Uterus (tissue), 4 donors: ENCODE results near the gene C1QB. TPM values are rescaled to one million over a fixed set of nuclear protein-coding genes. Genes with fewer than 3 reads are reported as not detected.

Source experiments
- DNase-seq, 2 donors: peaks; one replicate each; pipeline ENCODE4 v3.0.0-alpha.2; 2019 to 2020
- H3K27ac ChIP-seq, 2 donors: fragments of 200-600 bp; sonication (generic); 1 replicate in 1 of 2; 2 replicates in 1 of 2; pipeline ENCODE4 v1.5.1; 2016 to 2018
- H3K27me3 ChIP-seq, 2 donors: fragments of 200-600 bp; sonication (generic); one replicate each; pipeline ENCODE4 v1.5.1; 2018 to 2019; ENCODE audit warnings: control low read depth in 1 of 2
- H3K36me3 ChIP-seq, 2 donors: fragments of 200-600 bp; sonication (generic); one replicate each; pipeline ENCODE4 v1.5.1; 2019; ENCODE audit warnings: control low read depth in 1 of 2
- H3K4me1 ChIP-seq, 2 donors: fragments of 200-600 bp; sonication (generic); one replicate each; pipeline ENCODE4 v1.5.1; 2018 to 2019; ENCODE audit warnings: control low read depth in 1 of 2
- H3K4me3 ChIP-seq, 2 donors: fragments of 200-600 bp; sonication (generic); 1 replicate in 1 of 2; 2 replicates in 1 of 2; pipeline ENCODE4 v1.5.1; 2018 to 2019; ENCODE audit warnings: mild to moderate bottlenecking in 1 of 2
- H3K9me3 ChIP-seq, 2 donors: fragments of 200-600 bp; sonication (generic); one replicate each; pipeline ENCODE4 v1.5.1; 2019; ENCODE audit warnings: control low read depth in 1 of 2
- CTCF ChIP-seq, 4 experiments: fragments of 200-600 bp in 2 of 4; fragments of 450-650 bp in 2 of 4; sonication (generic) in 2 of 4; IDR thresholded peaks; one replicate each; pipeline ENCODE4 v1.5.1; 2016 to 2019; ENCODE audit warnings: antibody characterized with exemption in 4 of 4, mild to moderate bottlenecking in 2 of 4, moderate library complexity in 1 of 4
- POLR2A ChIP-seq, 2 donors: fragments of 450-650 bp; IDR thresholded peaks; one replicate each; pipeline ENCODE4 v1.6.1; 2016; ENCODE audit warnings: antibody characterized with exemption in 2 of 2, mild to moderate bottlenecking in 1 of 2, moderate library complexity in 1 of 2
- intact Hi-C: fragments of 100-400 bp; cut with DNase I; formaldehyde crosslinking; loops from one replicate; pipeline ENCODE4 v1.15.1; 2023; ENCODE audit warnings: low total_unique reads
- total RNA-seq, 4 donors: library from RNA; depleted of rRNA in 3 of 4; stranded (reverse); fragments of >200 nt in 3 of 4; gene quantifications; one replicate each; pipeline versions ENCODE4 v1.1.0 to v1.2.4, GENCODE V29; 2014 to 2023
- donor health status: DM: yes; HTN: yes; CAD: no.

The C1QB gene
- total RNA-seq, 4 donors from 2014 or later = 22.3 to 183 (median 32.0) TPM

DNA sequence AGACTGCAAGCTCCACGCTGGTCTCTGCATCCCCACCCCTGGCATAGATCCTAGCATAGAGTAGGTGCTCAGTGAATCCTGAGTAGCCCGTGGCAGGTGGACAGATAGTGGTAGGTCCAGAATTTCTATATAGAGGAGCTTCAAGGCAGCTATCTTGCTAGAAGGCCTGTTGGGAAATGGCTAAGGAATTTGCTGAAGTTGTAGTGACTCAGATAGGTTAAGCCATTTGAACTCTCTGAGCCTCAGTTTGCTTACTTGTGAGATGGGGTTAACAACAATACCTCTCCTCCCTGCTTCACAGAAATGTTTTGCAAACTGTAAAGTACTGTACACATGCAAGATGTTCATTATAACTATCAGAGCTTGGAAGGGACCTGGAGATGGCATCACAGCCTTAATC lies 34.2 kb downstream of the C1QB start:
- H3K4me1 ChIP-seq = no peaks in the 10 kb centered on the region
- intact Hi-C loops = no loop called here
- no peak for DNase-seq
- no peaks in the 10 kb centered on the region for H3K27me3 ChIP-seq
- H3K4me3 ChIP-seq = no peak overlapping the region
- H3K27ac ChIP-seq = no peak overlapping the region
- H3K9me3 ChIP-seq = no peaks in the 10 kb centered on the region
- TF ChIP-seq POLR2A (IDR thresholded peaks at IDR 0.05) (no peak), CTCF (IDR thresholded peaks at IDR 0.05) (no peak)
- no peaks in the 10 kb centered on the region for H3K36me3 ChIP-seq

GRCh38 chr1:22688466-22688865 lies 35.4 kb downstream of the C1QB start:
- H3K36me3 ChIP-seq = no peaks in the 10 kb centered on the region
- no peaks in the 10 kb centered on the region for H3K27me3 ChIP-seq
- intact Hi-C loops = no loop called here

DNA sequence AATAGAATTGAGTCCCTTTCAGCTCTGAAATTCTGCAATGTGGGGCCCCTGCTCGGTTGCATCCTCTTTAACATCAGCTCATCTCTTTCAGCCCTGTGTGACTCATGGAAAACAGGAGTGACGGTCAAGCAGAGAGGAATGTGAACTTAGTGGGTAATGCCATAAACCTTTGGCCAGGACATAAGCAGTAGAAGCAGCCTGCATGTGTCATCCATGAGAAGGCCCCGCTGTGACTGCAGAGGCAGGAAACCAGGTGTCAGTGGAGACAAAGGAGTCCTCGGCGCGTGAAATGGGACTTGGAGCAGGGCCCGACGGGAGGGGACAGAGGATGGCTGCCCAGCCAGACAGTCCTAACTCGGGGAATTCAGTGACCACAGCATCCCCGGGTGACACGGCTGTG lies 36.5 kb downstream of the C1QB start:
- intact Hi-C loops = no loop called here
- H3K27me3 ChIP-seq = no peaks in the 10 kb centered on the region
- H3K4me3 ChIP-seq = no peak overlapping the region
- H3K9me3 ChIP-seq = no peaks in the 10 kb centered on the region
- peak in 1 of 2 donors; percentile 22 for DNase-seq
- no peak overlapping the region for H3K27ac ChIP-seq
- no peaks in the 10 kb centered on the region for H3K36me3 ChIP-seq
- TF ChIP-seq CTCF (IDR thresholded peaks at IDR 0.05) (no peak), POLR2A (IDR thresholded peaks at IDR 0.05) (no peak)
- no peaks in the 10 kb centered on the region for H3K4me1 ChIP-seq

More at GRCh38 chr1:22688466-22688865, 35.4 kb downstream of the C1QB start:
- H3K9me3 ChIP-seq = no peaks in the 10 kb centered on the region
- no peak for DNase-seq
- no peak overlapping the region for H3K4me3 ChIP-seq
- no peak for TF ChIP-seq POLR2A (IDR thresholded peaks at IDR 0.05)
- TF ChIP-seq CTCF (IDR thresholded peaks at IDR 0.05) = no peak
- no peak overlapping the region for H3K27ac ChIP-seq
- no peaks in the 10 kb centered on the region for H3K4me1 ChIP-seq

- Histone ChIP-seq H3K9me3 (no peaks in the 10 kb centered on the region), H3K4me3 (no peak overlapping the region), H3K36me3 (no peaks in the 10 kb centered on the region), H3K27me3 (no peaks in the 10 kb centered on the region), H3K27ac (no peak overlapping the region), H3K4me1 (no peaks in the 10 kb centered on the region)
- DNase-seq = no peak
- intact Hi-C loops = no loop called here
- TF ChIP-seq POLR2A (IDR thresholded peaks at IDR 0.05) (no peak), CTCF (IDR thresholded peaks at IDR 0.05) (no peak)
Measured at GRCh38 chr1:22691031-22691753, 38.2 kb downstream of the C1QB start.

DNA sequence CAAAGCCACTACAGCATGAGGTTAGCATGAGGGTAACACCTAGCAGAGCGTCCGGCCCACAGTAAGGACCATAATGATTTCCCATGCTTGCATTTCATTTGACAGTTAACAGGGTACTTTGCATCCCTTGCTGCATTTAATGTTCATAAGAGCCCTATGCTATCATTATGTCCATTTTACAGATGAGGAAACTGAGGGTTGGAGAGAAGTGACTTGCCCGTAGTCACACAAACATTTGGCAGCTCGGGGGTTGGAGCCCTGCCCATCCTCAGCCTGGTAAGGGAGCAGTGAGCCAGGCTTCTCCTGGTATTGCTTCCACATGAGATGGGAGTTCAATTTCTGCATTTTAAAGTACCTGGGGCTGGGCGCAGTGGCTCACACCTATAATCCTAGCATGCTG lies 41.1 kb downstream of the C1QB start:
- no peak for TF ChIP-seq POLR2A (IDR thresholded peaks at IDR 0.05)
- TF ChIP-seq CTCF (IDR thresholded peaks at IDR 0.05) = no peak
- Histone ChIP-seq H3K36me3 (no peaks in the 10 kb centered on the region), H3K4me1 (no peaks in the 10 kb centered on the region), H3K4me3 (no peak overlapping the region), H3K27ac (no peak overlapping the region), H3K27me3 (no peaks in the 10 kb centered on the region), H3K9me3 (no peaks in the 10 kb centered on the region)
- intact Hi-C loops = no loop called here
- DNase-seq = no peak
